GM23248 (cell line): ENCODE measurements around the gene NCR2.

Source experiments
- EZH2 ChIP-seq: fragments of 200-600 bp; sonication (generic); IDR thresholded peaks from 2 replicates; pipeline ENCODE4 v1.6.1; 2018; ENCODE audit warnings: antibody characterized with exemption, mild to moderate bottlenecking; ENCODE audit not compliant: insufficient read depth, poor library complexity, severe bottlenecking
- EZH2phosphoT487 ChIP-seq: fragments of 200-600 bp; sonication (generic); IDR thresholded peaks from 2 replicates; pipeline ENCODE4 v1.6.1; 2018; ENCODE audit warnings: antibody characterized with exemption, moderate library complexity, mild to moderate bottlenecking, low read depth; ENCODE audit not compliant: insufficient read depth

DNA sequence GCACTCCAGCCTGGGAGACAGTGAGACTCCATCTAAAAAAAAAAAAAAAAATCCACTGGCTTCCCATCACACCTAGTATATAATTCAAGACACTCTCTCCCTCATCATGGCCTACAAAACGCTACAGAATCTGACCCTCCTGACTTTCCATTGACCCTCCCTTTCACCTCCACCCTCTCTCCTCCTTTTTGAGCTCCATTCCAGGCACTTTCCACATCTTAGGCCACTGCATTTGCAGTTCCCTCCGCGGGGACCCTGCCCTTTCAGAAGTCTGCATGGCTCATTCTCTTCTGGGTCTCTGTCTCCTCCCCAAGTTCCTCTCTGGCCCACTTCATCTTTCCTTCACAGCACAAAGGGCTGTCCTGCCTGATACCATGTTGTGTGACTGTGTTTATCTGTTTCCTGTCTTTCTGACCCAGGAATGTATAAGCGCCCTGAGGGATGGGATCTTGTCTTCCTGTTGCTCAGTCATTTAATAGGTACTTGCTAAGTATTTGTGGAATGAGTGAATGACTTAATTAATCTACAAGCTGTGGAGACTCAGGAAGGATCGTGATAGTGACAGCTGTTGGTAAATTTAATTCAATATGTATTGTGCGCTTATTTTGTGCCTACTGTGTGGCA lies 35.2 kb downstream of the NCR2 start:
- TF ChIP-seq EZH2 (no peak), EZH2phosphoT487 (no peak)
